Left lobe of liver (tissue), 2 donors: ENCODE data around the gene MTTP. TPM values are rescaled to one million over a fixed set of nuclear protein-coding genes. Genes with fewer than 3 reads are reported as not detected.

Experiments used
- ATAC-seq: fragments of 200-7000 bp; cut with Tn5 transposase; one replicate; pipeline ENCODE4 v1.9.1; 2020; ENCODE audit warnings: mild to moderate bottlenecking, moderate library complexity
- DNase-seq: peaks from one replicate; pipeline ENCODE4 v3.0.0-alpha.2; 2020; ENCODE audit warnings: low spot score
- total RNA-seq: library from RNA; stranded (reverse); gene quantifications from one replicate; pipeline ENCODE4 v1.2.1, GENCODE V29; 2021
- donor health status: DM: no; HTN: no; CAD: no; lungs with moderate emphysema.
- donor health status: DM: no; HTN: yes; CAD: no.

MTTP gene
- total RNA-seq, 1 donor from 2014 or later: 103 TPM

DNA sequence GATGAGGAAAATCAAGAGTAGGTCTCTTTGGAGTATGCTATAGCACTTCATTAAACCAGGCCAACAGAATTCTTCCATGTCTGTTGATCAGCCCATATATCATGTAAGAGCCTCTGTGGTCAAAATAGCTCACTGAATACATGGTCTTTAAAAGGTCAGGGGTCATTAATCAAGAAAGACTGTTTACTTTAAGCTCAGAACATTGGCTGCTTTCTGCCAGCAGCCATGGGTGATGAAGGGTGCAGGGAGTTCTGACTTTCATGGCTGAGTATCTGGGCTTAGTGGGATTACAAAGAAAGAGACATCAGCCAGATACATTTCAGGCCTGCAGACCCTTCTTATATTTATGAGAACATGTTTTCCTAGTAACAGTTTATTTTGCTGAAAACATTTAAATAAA is 90.1 kb downstream of the MTTP start:
- ATAC-seq (no peak), DNase-seq (no peak)

DNA sequence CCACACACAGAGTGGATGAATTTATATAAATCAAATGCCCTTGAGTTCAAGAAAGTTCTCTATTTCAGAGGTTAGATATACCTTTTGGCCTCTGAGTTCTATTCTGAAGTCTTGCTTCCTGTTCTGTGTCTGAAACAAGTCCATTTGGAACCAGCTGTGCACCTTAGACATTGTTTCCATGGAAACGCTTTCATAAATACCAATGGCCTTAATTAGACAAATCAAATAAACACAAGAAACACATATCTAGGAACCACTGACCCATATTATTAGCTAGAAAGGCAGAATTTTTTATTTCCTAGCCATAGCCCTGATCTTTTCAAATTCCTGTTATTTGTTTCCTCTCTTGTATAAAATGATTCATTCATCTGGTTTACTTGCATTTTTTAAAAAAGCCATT is 91.4 kb downstream of the MTTP start:
- ATAC-seq (no peak), DNase-seq (no peak)

DNA sequence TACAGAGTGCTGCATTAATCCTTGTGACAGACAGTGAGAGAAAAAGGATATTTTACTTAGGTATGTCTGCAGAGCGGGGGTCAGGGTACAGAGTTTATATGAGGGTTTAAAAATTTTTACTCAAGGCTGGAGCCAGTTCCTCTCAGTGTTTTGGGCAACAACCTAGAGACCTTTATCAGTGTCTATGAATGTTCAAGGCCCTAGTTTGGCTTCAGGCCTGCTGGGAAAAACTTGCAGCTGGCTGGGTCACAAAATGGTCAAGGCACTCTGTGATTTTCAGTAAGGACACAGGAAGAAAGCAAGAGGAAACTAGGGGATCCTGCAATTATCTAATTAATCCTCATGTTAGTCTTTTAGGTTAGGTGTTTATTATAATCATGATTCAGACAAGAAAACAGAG is 93.8 kb downstream of the MTTP start:
- ATAC-seq: peak; percentile 46
- no peak for DNase-seq

DNA sequence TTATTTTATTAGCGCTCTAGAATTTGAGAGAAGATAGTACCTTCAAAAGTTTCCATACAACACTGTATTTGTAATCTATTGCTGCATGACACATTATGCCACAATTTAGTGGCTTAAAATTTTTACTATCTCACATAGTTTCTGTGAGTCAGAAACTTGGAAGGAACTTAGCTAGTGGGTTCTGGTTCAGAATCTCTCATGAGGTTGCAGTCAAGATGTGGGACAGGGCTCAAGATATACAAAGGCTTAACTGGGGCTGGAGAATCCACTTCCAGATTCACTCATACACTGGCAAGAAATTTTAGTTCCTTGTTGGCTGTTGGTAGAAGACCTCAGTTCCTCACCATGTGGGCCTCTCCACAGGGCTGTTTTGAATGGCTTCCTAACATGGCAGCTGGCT is 94.5 kb downstream of the MTTP start:
- no peak for DNase-seq
- no peak for ATAC-seq

DNA sequence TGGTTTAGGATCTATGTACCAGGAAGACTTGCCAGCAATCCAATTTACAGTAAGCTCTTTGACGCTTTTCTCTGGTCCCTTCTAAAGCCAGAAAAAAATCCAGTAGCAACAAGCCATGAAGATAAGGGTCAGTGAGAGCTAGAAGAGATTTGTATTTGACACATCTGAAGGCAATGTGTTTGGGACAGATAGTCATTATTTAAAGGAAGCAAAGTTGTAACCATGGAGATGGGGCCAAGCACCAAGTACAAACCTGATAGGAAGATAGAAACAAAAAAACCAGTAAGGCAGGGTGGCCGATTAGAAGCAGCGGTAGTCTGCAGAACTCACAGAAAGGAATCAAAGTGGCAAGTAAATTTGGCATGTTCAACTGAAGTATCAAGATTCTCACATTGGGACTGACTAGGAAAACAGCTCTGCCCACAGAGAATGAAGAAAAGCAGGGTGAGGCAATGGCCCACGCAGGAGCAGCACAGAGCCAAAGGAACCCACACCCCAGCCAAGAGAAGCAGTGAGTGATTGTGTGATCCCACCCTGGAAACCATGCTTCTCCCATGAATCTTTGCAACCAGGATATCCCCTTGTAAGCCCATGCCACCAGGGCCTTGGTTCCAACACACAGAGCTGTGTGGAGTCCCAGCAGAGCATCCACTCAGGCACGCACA is 95.9 kb downstream of the MTTP start:
- DNase-seq (no peak), ATAC-seq (no peak)

Other genes with a start within 250 kb of the MTTP start
- 522 TPM for gene ADH1C, start 222.1 kb upstream of the MTTP start, total RNA-seq
- not detected for gene ADH7, start 139.5 kb upstream of the MTTP start, total RNA-seq
- gene C4orf17, start 63.8 kb upstream of the MTTP start, total RNA-seq: not detected
- gene TRMT10A, start 10.8 kb upstream of the MTTP start, total RNA-seq: 4.6 TPM
- not detected for gene C4orf54, start 83.0 kb downstream of the MTTP start, total RNA-seq
- gene DAPP1, start 242.0 kb downstream of the MTTP start, total RNA-seq: 0.78 TPM